Stimulated activated effector memory CD8-positive, alpha-beta T cell treated with anti-CD3 and anti-CD28 coated beads, Interleukin-12 subunit alpha, Interleukin-12 subunit beta, amount 100 ng/mL, for 72 hours (primary cell): ENCODE measurements around the gene PTP4A1.
"Not testable (repeated sequence)": the region's sequence is repeated elsewhere in the genome, so short reads cannot be mapped to it uniquely, and the experiment has no call there.

Experiments
- ATAC-seq: fragments of 150-1000 bp; cut with Tn5 transposase; 2 replicates; pipeline ENCODE4 v1.10.0; 2021
- DNase-seq, 2 donors: peaks; one replicate each; pipeline ENCODE4 v3.0.0; 2021 to 2022; ENCODE audit warnings: low spot score in 2 of 2
- H3K27ac Mint-ChIP-seq: one replicate; pipeline ENCODE4 v1.8.0; 2022; ENCODE audit warnings: mild to moderate bottlenecking, mixed read lengths
- H3K36me3 Mint-ChIP-seq: one replicate; pipeline ENCODE4 v1.8.0; 2022; ENCODE audit warnings: mild to moderate bottlenecking, mixed read lengths
- H3K4me1 Mint-ChIP-seq: one replicate; pipeline ENCODE4 v1.8.0; 2022; ENCODE audit warnings: mixed read lengths
- H3K4me3 Mint-ChIP-seq: one replicate; pipeline ENCODE4 v1.8.0; 2022; ENCODE audit warnings: mild to moderate bottlenecking, mixed read lengths
- H3K9me3 Mint-ChIP-seq: one replicate; pipeline ENCODE4 v1.8.0; 2022; ENCODE audit warnings: mixed read lengths

The PTP4A1 gene

GRCh38 chr6:63572747-63573075 lies 431 bp downstream of the PTP4A1 start:
- peaks cover 20% of the 10 kb centered on the region for H3K4me1 Mint-ChIP-seq
- H3K4me3 Mint-ChIP-seq = peak overlapping the region; percentile 79
- peak; percentile 0 for ATAC-seq
- no peak for DNase-seq
- H3K27ac Mint-ChIP-seq = peak overlapping the region; percentile 91
- no peaks in the 10 kb centered on the region for H3K9me3 Mint-ChIP-seq
- H3K36me3 Mint-ChIP-seq = peaks cover 46% of the 10 kb centered on the region

GRCh38 chr6:63573076-63573898 lies 1.0 kb downstream of the PTP4A1 start:
- H3K27ac Mint-ChIP-seq = peak overlapping the region; percentile 91
- ATAC-seq (peak; percentile 57), DNase-seq (peak; percentile 48 to 83)
- peaks cover 20% of the 10 kb centered on the region for H3K4me1 Mint-ChIP-seq
- H3K9me3 Mint-ChIP-seq = no peaks in the 10 kb centered on the region
- peaks cover 52% of the 10 kb centered on the region for H3K36me3 Mint-ChIP-seq
- peak overlapping the region; percentile 79 for H3K4me3 Mint-ChIP-seq

DNA sequence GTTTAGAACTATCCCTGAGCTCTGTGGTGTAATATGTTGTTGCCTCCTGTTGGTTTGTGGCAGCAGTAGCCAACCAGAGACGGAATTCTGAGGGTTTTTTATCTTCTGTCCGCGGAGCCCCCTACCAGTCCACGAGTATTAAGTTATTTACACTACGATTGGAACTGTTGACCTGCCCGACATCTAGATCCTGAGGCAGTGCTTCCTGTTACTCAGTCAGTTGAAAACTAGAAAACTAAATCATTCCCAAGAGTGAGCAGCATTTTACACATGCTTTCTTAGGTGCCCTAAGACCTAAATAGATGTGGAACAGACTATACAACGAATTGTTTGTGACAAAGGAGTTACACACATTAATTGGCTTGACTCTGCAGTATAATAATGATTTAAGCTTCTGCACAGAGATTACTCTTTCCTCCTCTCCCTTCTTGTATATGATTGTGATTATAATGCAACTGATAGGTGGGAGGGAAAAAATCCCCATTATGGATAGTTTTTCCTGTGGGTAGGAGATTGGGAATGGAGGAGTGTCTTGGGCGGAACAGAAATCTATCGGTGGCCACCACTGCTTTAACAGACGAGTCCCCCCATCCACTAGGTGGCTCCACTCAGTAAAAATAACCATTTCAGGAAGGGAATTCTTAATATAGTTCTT lies 1.7 kb downstream of the PTP4A1 start:
- ATAC-seq (no peak), DNase-seq (peak; percentile 14 to 64)
- Mint-ChIP-seq H3K27ac (peak overlapping the region; percentile 91), H3K4me3 (peak overlapping the region; percentile 79), H3K36me3 (peaks cover 60% of the 10 kb centered on the region), H3K4me1 (peaks cover 20% of the 10 kb centered on the region), H3K9me3 (no peaks in the 10 kb centered on the region)

DNA sequence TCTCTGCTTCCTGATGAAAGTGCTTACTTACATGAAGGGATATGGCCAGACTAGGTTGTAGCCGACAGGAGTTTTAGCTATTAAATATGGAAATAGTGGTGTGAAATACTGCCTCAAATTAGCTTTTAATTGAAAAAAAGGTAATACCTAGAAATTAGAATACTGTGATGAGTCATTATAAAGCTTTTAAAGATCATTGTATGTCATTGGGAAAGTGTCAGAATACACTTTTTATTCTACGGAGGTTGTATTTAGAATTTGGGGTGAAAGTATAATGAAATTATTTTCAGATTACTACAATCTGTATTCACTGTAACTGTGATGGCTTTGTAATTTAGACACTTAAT lies 2.2 kb downstream of the PTP4A1 start:
- DNase-seq (no peak), ATAC-seq (no peak)
- Mint-ChIP-seq H3K4me1 (peaks cover 20% of the 10 kb centered on the region), H3K27ac (peak overlapping the region; percentile 91), H3K9me3 (no peaks in the 10 kb centered on the region), H3K4me3 (peak overlapping the region; percentile 79), H3K36me3 (peaks cover 65% of the 10 kb centered on the region)

GRCh38 chr6:63576147-63576772 lies 4.0 kb downstream of the PTP4A1 start:
- Mint-ChIP-seq H3K9me3 (no peaks in the 10 kb centered on the region), H3K27ac (no peak overlapping the region), H3K4me1 (peaks cover 20% of the 10 kb centered on the region), H3K4me3 (no peak overlapping the region), H3K36me3 (peaks cover 82% of the 10 kb centered on the region)
- DNase-seq (no peak), ATAC-seq (no peak)

DNA sequence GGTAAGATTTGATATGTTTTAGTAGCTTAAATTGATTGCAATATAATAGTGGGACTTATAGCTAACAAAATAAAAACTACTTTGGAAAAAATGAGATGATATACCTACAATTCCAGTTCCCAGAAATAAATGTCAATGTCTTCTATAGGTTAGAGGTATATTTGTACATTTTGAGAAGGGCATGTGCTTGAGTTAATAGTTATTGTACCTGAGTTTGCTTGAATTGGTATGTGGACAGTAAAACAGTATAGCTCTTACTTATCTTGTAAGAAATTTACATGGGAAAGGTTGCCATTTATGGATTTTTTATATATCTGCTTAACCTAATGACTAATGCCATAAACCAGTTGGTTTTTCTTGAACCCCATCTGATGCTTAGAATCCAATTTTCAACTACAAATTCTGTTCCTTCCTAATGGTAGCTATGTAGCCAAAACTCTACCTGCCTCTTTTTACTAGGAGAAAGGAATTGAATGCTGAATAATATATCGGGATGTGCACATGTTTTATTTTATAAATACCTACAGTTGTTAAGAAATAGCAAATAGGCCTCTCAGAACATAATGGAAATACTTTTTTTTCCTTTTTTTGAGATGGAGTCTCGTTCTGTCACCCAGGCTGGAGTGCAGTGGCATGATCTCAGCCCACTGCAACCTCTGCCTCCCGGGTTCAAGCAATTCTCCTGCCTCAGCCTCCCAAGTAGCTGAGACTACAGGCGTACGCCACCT lies 4.9 kb downstream of the PTP4A1 start:
- Mint-ChIP-seq H3K4me3 (no peak overlapping the region), H3K9me3 (no peaks in the 10 kb centered on the region)

DNA sequence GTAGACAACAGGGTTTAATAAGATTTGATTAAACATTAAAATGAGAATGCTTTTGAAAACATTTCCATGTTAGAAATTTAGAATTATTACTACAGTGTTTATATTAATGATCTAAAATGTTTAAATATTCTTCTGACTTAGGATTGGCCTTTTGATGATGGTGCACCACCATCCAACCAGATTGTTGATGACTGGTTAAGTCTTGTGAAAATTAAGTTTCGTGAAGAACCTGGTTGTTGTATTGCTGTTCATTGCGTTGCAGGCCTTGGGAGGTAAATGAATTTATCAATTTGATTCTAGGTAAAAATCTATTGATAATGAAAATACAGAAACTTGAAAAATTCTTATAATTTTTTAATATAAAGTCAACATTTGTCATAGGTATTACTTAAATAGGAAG lies 6.5 kb downstream of the PTP4A1 start:
- Mint-ChIP-seq H3K4me1 (peaks cover 20% of the 10 kb centered on the region), H3K27ac (no peak overlapping the region), H3K4me3 (no peak overlapping the region), H3K36me3 (peaks cover 95% of the 10 kb centered on the region), H3K9me3 (no peaks in the 10 kb centered on the region)
- no peak for ATAC-seq
- DNase-seq = no peak

More for the DNA sequence above, 4.9 kb downstream of the PTP4A1 start:
- ATAC-seq = no peak
- no peak for DNase-seq
- Mint-ChIP-seq H3K27ac (no peak overlapping the region), H3K4me1 (peaks cover 20% of the 10 kb centered on the region), H3K36me3 (peaks cover 90% of the 10 kb centered on the region)

DNA sequence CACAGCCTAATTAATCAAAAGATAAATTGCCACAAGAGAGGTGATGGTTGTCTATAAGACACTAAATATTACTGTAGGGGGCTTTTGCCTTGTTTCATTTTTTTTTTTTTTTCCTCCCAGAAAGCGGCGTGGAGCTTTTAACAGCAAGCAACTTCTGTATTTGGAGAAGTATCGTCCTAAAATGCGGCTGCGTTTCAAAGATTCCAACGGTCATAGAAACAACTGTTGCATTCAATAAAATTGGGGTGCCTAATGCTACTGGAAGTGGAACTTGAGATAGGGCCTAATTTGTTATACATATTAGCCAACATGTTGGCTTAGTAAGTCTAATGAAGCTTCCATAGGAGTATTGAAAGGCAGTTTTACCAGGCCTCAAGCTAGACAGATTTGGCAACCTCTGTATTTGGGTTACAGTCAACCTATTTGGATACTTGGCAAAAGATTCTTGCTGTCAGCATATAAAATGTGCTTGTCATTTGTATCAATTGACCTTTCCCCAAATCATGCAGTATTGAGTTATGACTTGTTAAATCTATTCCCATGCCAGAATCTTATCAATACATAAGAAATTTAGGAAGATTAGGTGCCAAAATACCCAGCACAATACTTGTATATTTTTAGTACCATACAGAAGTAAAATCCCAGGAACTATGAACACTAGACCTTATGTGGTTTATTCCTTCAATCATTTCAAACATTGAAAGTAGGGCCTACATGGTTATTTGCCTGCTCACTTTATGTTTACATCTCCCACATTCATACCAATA lies 7.8 kb downstream of the PTP4A1 start:
- DNase-seq (no peak), ATAC-seq (no peak)
- H3K4me1 Mint-ChIP-seq = peaks cover 8% of the 10 kb centered on the region
- H3K27ac Mint-ChIP-seq = no peak overlapping the region
- no peak overlapping the region for H3K4me3 Mint-ChIP-seq
- H3K36me3 Mint-ChIP-seq = peaks cover 86% of the 10 kb centered on the region
- no peaks in the 10 kb centered on the region for H3K9me3 Mint-ChIP-seq

DNA sequence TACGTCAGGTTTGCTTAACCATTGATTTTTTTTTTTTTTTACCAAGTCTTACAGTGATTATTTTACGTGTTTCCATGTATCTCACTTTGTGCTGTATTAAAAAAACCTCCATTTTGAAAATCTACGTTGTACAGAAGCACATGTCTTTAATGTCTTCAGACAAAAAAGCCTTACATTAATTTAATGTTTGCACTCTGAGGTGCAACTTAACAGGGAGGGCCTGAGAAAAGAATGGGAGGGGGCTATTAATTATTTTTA lies 8.4 kb downstream of the PTP4A1 start:
- no peak for ATAC-seq
- Mint-ChIP-seq H3K27ac (no peak overlapping the region), H3K36me3 (peaks cover 83% of the 10 kb centered on the region), H3K9me3 (no peaks in the 10 kb centered on the region), H3K4me1 (peaks cover 8% of the 10 kb centered on the region), H3K4me3 (no peak overlapping the region)
- DNase-seq = no peak

GRCh38 chr6:63581355-63582013 lies 9.2 kb downstream of the PTP4A1 start:
- H3K4me1 Mint-ChIP-seq = peaks cover 4% of the 10 kb centered on the region
- H3K9me3 Mint-ChIP-seq = no peaks in the 10 kb centered on the region
- no peak for DNase-seq
- no peak overlapping the region for H3K4me3 Mint-ChIP-seq
- H3K36me3 Mint-ChIP-seq = peaks cover 74% of the 10 kb centered on the region
- H3K27ac Mint-ChIP-seq = no peak overlapping the region
- no peak for ATAC-seq

DNA sequence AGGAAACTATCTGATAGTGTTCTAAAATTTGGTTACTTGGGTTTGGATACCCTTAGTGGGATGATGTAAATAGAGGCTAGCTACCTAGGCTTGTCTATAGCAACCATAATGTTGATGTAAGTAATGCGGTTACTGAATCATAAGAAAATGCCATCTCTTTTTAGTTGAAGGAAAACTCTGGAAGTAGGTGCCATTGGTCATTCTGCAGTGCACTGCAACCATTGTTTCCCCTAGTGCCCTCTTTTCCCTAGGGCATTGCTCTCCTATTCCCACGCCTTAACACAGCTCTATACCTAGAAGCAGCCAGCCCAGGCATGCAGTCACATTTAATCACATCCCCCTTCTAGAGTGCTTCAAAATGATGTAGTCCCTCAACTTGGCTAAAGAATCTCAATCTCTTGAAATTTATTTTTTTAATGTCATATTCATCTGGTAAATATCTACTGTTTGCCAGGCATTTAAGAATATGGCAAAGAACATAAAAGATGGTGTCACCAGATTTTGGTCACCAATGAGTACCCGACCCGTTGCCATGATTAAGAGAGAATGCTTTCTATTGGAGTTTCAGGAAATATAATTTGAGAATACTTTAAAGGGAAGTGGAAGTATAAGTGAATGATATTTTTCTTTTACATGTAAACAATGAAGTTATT lies 10.4 kb downstream of the PTP4A1 start:
- H3K27ac Mint-ChIP-seq = no peak overlapping the region

DNA sequence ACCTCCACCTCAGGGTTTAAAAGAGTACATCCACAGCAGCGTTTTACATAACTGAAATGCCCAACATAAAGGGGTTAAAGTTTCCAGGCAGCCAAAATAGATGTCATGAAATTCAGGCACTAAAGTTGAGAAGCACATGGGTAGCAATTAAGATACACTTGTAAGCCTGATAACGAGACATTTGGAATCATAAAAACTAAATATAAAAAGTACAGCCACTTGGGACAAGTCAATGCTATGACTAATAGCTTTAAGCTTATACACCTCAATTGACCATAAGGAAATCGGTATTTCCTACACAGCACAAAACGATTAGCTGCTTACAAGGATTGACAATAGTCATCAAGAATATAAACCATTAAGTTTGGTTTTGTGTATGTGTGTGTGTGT lies 11.8 kb downstream of the PTP4A1 start:
- Mint-ChIP-seq H3K4me1 (no peaks in the 10 kb centered on the region), H3K27ac (no peak overlapping the region), H3K4me3 (no peak overlapping the region), H3K36me3 (peaks cover 48% of the 10 kb centered on the region), H3K9me3 (no peaks in the 10 kb centered on the region)
- DNase-seq = no peak
- no peak for ATAC-seq

More for the DNA sequence above, 10.4 kb downstream of the PTP4A1 start:
- no peak overlapping the region for H3K4me3 Mint-ChIP-seq
- H3K9me3 Mint-ChIP-seq = no peaks in the 10 kb centered on the region
- peaks cover 62% of the 10 kb centered on the region for H3K36me3 Mint-ChIP-seq
- no peaks in the 10 kb centered on the region for H3K4me1 Mint-ChIP-seq
- no peak for DNase-seq
- ATAC-seq = no peak

GRCh38 chr6:63584566-63584965 lies 12.3 kb downstream of the PTP4A1 start:
- Mint-ChIP-seq H3K9me3 (no peaks in the 10 kb centered on the region), H3K4me1 (no peaks in the 10 kb centered on the region), H3K4me3 (no peak overlapping the region), H3K27ac (no peak overlapping the region), H3K36me3 (peaks cover 43% of the 10 kb centered on the region)
- no peak for ATAC-seq
- no peak for DNase-seq

DNA sequence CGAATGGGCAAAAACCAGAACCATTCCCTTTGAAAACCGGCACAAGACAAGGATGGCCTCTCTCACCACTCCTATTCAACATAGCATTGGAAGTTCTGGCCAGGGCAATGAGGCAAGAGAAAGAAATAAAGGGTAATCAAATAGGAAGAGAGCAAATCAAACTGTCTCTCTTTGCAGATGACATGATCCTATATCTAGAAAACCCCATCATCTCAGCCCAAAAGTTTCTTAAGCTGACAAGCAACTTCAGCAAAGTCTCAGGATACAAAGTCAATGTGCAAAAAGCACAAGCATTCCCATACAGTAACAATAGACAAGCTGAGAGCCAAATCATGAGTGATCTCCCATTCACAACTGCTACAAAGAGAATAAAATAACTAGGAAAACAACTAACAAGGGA lies 13.4 kb downstream of the PTP4A1 start:
- not testable (repeated sequence) for H3K4me1 Mint-ChIP-seq, DNase-seq, ATAC-seq, H3K27ac Mint-ChIP-seq, H3K9me3 Mint-ChIP-seq, H3K4me3 Mint-ChIP-seq
- H3K36me3 Mint-ChIP-seq = peaks cover 33% of the 10 kb centered on the region
